GM12874 (cell line): ENCODE results near the gene PTRHD1.

Experiments used
- TF ChIP-seq, protein P1 (sequence below): IDR thresholded peaks from 2 replicates; pipeline ENCODE4 v1.5.1; 2011; ENCODE audit warnings: low read depth, mild to moderate bottlenecking, control low read depth, low read length, moderate library complexity; ENCODE audit not compliant: insufficient read depth

The PTRHD1 gene

DNA sequence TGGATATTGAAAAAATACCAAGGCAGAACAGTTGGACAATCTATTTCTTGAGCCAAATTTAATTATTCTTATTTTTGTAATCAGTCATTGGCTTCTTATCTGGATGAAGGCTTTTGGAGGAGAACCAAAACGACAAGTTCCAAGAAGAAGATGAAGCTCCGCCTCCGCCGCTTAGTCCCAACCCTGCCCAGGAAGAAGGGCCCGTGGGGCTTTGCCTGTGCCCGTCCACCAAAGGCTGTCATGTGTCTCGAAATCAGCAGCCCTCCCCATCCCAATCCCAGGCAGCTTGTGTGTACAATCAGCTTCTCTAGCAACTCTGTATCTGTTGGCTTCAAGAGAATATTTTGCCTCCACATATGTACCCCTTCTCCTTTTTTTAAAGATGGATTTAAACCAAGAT is 24.6 kb downstream of the PTRHD1 start:
- TF ChIP-seq, protein P1, sequence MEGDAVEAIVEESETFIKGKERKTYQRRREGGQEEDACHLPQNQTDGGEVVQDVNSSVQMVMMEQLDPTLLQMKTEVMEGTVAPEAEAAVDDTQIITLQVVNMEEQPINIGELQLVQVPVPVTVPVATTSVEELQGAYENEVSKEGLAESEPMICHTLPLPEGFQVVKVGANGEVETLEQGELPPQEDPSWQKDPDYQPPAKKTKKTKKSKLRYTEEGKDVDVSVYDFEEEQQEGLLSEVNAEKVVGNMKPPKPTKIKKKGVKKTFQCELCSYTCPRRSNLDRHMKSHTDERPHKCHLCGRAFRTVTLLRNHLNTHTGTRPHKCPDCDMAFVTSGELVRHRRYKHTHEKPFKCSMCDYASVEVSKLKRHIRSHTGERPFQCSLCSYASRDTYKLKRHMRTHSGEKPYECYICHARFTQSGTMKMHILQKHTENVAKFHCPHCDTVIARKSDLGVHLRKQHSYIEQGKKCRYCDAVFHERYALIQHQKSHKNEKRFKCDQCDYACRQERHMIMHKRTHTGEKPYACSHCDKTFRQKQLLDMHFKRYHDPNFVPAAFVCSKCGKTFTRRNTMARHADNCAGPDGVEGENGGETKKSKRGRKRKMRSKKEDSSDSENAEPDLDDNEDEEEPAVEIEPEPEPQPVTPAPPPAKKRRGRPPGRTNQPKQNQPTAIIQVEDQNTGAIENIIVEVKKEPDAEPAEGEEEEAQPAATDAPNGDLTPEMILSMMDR: no peak

DNA sequence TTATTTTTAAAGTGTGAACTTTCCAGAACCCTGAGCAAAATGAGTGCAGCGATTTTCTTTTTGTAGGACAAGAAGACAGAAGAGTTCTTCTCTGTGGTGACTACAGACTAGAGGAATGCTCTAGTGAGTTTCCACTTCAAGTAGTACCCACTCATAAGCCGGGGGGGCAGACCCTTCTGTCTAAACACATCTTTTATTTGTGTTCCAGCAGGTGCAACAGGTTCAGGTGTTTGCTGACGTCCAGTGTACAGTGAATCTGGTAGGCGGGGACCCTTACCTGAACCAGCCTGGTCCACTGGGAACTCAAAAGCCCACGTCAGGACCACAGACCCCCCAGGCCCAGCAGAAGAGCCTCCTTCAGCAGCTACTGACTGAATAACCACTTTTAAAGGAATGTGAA is 25.2 kb downstream of the PTRHD1 start:
- TF ChIP-seq, protein P1: no peak

DNA sequence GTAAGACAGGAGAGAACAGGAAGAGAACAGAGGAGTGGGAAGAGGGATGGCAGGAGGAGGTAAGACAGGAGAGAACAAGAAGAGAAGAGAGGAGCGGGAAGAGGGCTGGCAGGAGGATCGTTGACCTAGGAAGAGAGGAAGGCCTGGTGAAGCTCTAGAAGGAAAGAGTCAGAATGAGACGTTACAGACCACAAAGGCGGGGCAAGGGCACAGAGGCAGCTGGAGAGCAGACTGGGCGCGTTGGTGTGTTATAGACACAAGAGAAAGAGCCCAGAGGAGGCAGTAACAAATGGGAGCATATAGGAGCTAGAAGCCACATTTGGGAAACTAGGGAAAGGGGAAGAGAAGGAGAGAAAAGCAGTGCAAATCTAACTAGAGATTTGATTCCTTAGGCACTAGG is 26.6 kb downstream of the PTRHD1 start:
- TF ChIP-seq, protein P1: no peak

DNA sequence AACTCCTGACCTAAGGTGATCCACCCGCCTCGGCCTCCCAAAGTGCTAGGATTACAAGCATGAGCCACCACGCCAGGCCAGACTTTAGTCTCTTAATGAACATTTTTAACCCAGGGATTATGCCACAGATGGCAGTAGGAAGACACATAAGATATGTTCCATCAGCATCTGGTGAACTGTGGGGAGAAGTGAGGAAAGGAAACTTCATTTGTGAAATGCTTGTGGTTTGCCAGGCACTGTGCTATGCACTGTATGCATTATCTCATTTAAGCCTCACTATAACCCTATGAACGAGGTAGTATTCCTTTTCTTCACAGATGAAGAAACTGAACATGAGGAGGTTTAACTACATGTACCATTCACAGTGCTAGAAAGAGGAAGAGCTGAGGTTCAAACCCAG is 29.3 kb downstream of the PTRHD1 start:
- TF ChIP-seq, protein P1: no peak

DNA sequence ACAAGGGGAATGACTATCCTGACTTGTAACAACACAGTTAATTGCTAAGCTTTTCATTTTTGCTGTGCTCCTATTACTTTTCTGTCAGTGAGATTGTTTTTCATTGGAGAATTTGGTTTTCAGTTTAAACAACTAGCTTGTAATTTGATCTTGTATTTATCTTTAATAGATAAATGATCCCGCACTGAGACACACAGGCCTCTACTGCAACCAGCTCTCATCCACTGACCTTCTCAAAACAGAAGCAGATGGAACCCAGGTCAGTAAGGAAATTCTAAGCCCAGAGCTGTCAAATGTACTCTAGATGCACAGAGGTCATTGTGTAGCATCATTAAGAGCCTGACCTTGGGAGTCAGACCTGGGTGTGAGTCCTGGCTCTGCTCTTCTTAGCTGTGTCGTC is 30.7 kb downstream of the PTRHD1 start:
- TF ChIP-seq, protein P1: no peak

DNA sequence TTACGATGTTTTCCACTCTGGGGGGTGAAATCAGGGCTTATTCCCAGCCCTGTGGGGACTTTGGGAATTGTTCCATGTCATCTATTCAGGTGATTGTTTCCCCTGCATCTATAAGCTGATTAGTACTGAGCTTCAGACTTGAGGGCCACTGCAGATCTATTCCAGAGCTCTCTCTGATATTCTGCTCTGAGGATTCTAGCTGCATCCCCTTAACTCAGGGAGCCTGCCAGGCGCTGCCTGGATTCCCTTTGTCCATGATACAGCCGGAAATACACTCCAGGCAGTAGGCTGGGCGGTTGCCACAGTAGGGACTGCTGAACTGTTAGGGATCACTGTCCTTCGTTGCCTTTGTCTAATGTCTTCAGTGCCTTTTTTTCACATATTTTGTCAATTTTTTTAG is 31.3 kb downstream of the PTRHD1 start:
- TF ChIP-seq, protein P1: no peak

DNA sequence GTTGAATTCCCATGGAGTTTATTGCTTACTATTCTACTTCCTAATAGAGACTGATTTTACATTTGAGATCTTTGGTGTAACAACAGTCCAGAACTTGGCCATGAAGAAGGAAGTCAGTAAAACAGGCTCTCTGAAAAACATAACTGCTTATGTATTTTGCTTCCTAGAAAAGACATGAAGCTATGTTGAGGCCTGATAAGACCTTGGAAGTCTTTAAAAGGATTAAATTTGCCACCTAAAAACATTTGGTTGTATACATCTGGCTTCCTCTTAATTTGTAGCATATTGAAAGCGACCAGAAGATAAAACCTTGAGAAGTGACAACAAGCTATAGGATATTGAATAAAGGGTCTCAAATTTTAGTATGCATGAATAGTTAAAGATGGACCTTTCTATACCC is 36.4 kb downstream of the PTRHD1 start:
- TF ChIP-seq, protein P1: no peak

DNA sequence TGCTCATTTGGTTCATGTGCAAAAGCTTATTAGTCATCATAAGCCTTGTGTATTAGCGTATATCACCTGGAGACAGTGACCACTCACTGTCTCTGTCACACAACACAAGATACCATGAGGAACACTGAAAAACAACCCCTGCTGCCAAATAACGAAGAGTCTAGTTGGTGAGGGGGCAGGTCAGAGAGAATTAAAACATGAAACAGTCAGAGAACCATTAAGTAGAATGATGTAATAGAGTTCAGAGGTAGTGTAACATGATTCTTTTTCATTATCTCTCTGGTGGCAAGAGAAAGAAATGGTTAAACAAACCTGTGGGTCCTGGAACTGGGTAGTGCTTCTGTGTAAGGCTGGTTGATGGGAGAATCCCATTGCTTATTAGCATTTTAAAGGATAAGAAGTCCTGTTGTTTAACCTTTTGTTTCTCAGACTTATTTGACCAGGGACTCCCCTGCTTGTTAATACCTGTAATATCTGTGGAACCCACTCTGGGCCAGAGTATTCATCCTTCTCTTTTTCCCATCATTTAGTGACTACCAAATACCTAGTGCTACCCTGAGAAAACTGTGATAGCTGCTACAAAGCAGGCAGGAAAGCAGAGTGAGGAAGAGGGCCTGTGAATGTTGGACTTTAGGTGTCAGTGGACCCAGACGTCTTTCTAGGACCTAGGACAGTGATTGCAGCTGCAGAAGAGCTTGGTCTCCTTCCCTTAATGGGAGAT is 38.0 kb downstream of the PTRHD1 start:
- TF ChIP-seq, protein P1: no peak
